ENCODE results near the gene NDUFS6. TPM values are rescaled to one million over a fixed set of nuclear protein-coding genes. Genes with fewer than 3 reads are reported as not detected.

The NDUFS6 gene
- total RNA-seq, 1 donor from 2014 or later = 69.2 TPM

- H3K27me3 ChIP-seq (ENCODE audit: control insufficient read depth, insufficient read depth, low read length) = peaks cover 35% of the 10 kb centered on the region
- TF ChIP-seq CTCF (IDR thresholded peaks at IDR 0.05; ENCODE audit: insufficient read depth, low read length, poor library complexity, severe bottlenecking) = no peak
- no peak overlapping the region for H3K4me3 ChIP-seq (ENCODE audit: low read depth, low read length)
- DNase-seq (ENCODE audit: low read depth) = no peak
- no peaks in the 10 kb centered on the region for H3K36me3 ChIP-seq (ENCODE audit: control insufficient read depth, insufficient read depth, low read length)
Measured at GRCh38 chr5:1762883-1763547, 38.2 kb upstream of the NDUFS6 start.

GRCh38 chr5:1763548-1763911 lies 37.7 kb upstream of the NDUFS6 start:
- H3K27me3 ChIP-seq (ENCODE audit: control insufficient read depth, insufficient read depth, low read length) = peaks cover 35% of the 10 kb centered on the region
- no peak overlapping the region for H3K4me3 ChIP-seq (ENCODE audit: low read depth, low read length)
- DNase-seq (ENCODE audit: low read depth) = no peak

GRCh38 chr5:1763960-1764605 lies 37.1 kb upstream of the NDUFS6 start:
- peaks cover 35% of the 10 kb centered on the region for H3K27me3 ChIP-seq (ENCODE audit: control insufficient read depth, insufficient read depth, low read length)
- H3K36me3 ChIP-seq (ENCODE audit: control insufficient read depth, insufficient read depth, low read length) = no peaks in the 10 kb centered on the region
- no peak overlapping the region for H3K4me3 ChIP-seq (ENCODE audit: low read depth, low read length)
- TF ChIP-seq CTCF (IDR thresholded peaks at IDR 0.05; ENCODE audit: insufficient read depth, low read length, poor library complexity, severe bottlenecking) = no peak
- DNase-seq (ENCODE audit: low read depth) = no peak

More at GRCh38 chr5:1763548-1763911, 37.7 kb upstream of the NDUFS6 start:
- TF ChIP-seq CTCF (IDR thresholded peaks at IDR 0.05; ENCODE audit: insufficient read depth, low read length, poor library complexity, severe bottlenecking) = peak; percentile 77
- no peaks in the 10 kb centered on the region for H3K36me3 ChIP-seq (ENCODE audit: control insufficient read depth, insufficient read depth, low read length)

GRCh38 chr5:1764606-1764960 lies 36.6 kb upstream of the NDUFS6 start:
- TF ChIP-seq CTCF (IDR thresholded peaks at IDR 0.05; ENCODE audit: insufficient read depth, low read length, poor library complexity, severe bottlenecking) = no peak
- no peak overlapping the region for H3K4me3 ChIP-seq (ENCODE audit: low read depth, low read length)
- H3K36me3 ChIP-seq (ENCODE audit: control insufficient read depth, insufficient read depth, low read length) = no peaks in the 10 kb centered on the region
- DNase-seq (ENCODE audit: low read depth) = no peak
- peaks cover 32% of the 10 kb centered on the region for H3K27me3 ChIP-seq (ENCODE audit: control insufficient read depth, insufficient read depth, low read length)

- Histone ChIP-seq H3K27me3 (ENCODE audit: control insufficient read depth, insufficient read depth, low read length) (peaks cover 32% of the 10 kb centered on the region), H3K36me3 (ENCODE audit: control insufficient read depth, insufficient read depth, low read length) (no peaks in the 10 kb centered on the region), H3K4me3 (ENCODE audit: low read depth, low read length) (no peak overlapping the region)
- DNase-seq (ENCODE audit: low read depth) = no peak
- no peak for TF ChIP-seq CTCF (IDR thresholded peaks at IDR 0.05; ENCODE audit: insufficient read depth, low read length, poor library complexity, severe bottlenecking)
Measured at GRCh38 chr5:1765141-1765879, 35.9 kb upstream of the NDUFS6 start.
